ENCODE data around the gene HOXD8. TPM values are rescaled to one million over a fixed set of nuclear protein-coding genes. Genes with fewer than 3 reads are reported as not detected.

The HOXD8 gene
- total and polyA plus RNA-seq, 9 of the 15 experiments (the other 6 are each of a cell fraction or from before 2014, with no cell fraction given) = 0.04 to 0.15 TPM; not detected in 7

GRCh38 chr2:176158855-176159662 is 29.6 kb downstream of the HOXD8 start:
- POLR2A ChIA-PET = no interaction called here
- Histone ChIP-seq H3K9me1 (ENCODE audit: control insufficient read depth, insufficient read depth, low read length) (no peaks in the 10 kb centered on the region), H3K4me3 (no peak overlapping the region), H3K9me3 (replicated peaks; ENCODE audit: control insufficient read depth, insufficient read depth, low read depth, low read length) (no peaks in the 10 kb centered on the region), H3K27ac (ENCODE audit: extremely low read depth, low read depth, low read length) (no peak overlapping the region), H3K27me3 (ENCODE audit: control insufficient read depth in 2 of 2, insufficient read depth in 2 of 2, low read length in 2 of 2) (peaks cover 75 to 79% of the 10 kb centered on the region in 2 experiments), H3K4me2 (ENCODE audit: insufficient read depth, low read length) (no peak overlapping the region), H3K4me1 (replicated peaks in 1 of 2; ENCODE audit: control insufficient read depth in 2 of 2, insufficient read depth in 2 of 2, low read length in 2 of 2) (peaks cover 0 to 18% of the 10 kb centered on the region in 2 experiments; a peak in 2 of 5 replicates), H3K79me2 (ENCODE audit: control insufficient read depth, insufficient read depth, low read length) (no peaks in the 10 kb centered on the region), H3K9ac (ENCODE audit: insufficient read depth in 1 of 2, low read depth in 2 of 2, low read length in 2 of 2) (no peak overlapping the region), H2AFZ (ENCODE audit: low read depth, low read length) (no peak overlapping the region), H4K20me1 (replicated peaks; ENCODE audit: control insufficient read depth, insufficient read depth, low read length) (peaks cover 8% of the 10 kb centered on the region), H3K36me3 (ENCODE audit: control insufficient read depth, insufficient read depth, low read length) (no peaks in the 10 kb centered on the region)
- ATAC-seq (no peak), FAIRE-seq (no peak), DNase-seq (ENCODE audit: extremely low read depth in 1 of 4, low spot score in 3 of 4) (no peak)
- intact Hi-C loops (cut with micrococcal nuclease) (no loop called here), in situ Hi-C loops (cut with MboI) (no loop called here)
- TF ChIP-seq CREM (IDR thresholded peaks at IDR 0.05; ENCODE audit: low read depth) (no peak), KDM5B (IDR thresholded peaks at IDR 0.05; ENCODE audit: insufficient replicate concordance, low read depth, low read length) (no peak), THRB (CRISPR knock-in tag; conservative IDR thresholded peaks at IDR 0.05) (no peak), SOX6 (IDR thresholded peaks at IDR 0.05) (no peak), GTF2B (IDR thresholded peaks at IDR 0.05; ENCODE audit: extremely low read depth, insufficient read length) (no peak)
- CTCF ChIA-PET (ENCODE audit: low intra/inter-chr PET ratio) = no interaction called here
- 2% methylated on average over 34 of the region's 39 CpGs for WGBS (ENCODE audit: insufficient coverage, low coverage, missing lambda C conversion rate)
- BruUV-seq (replicated peaks) = no TSS peak

Data from K562 (cell line).